Liver (tissue), 9 donors: ENCODE measurements around the gene RNPS1. TPM values are rescaled to one million over a fixed set of nuclear protein-coding genes. Genes with fewer than 3 reads are reported as not detected.

ENCODE experiments used
- DNase-seq: peaks from one replicate; pipeline ENCODE4 v3.0.0-alpha.2; 2017; ENCODE audit warnings: low spot score
- H3K27ac ChIP-seq, 2 donors: one replicate each; pipeline ENCODE4 v1.7.0; 2013; ENCODE audit warnings: inconsistent platforms in 2 of 2, low read length in 2 of 2, control low read depth in 1 of 2, low read depth in 1 of 2, mild to moderate bottlenecking in 1 of 2
- H3K27me3 ChIP-seq, 4 donors: one replicate each; pipeline versions ENCODE4 v1.6.1 to v1.7.0; 2013; ENCODE audit warnings: low read length in 3 of 4, inconsistent platforms in 1 of 4, mild to moderate bottlenecking in 1 of 4, moderate library complexity in 1 of 4; ENCODE audit not compliant: control insufficient read depth in 4 of 4, insufficient read depth in 4 of 4
- H3K36me3 ChIP-seq, 4 donors: one replicate each; pipeline versions ENCODE4 v1.6.1 to v1.7.0; 2013; ENCODE audit warnings: low read length in 3 of 4, mild to moderate bottlenecking in 3 of 4, low read depth in 1 of 4, moderate library complexity in 1 of 4; ENCODE audit not compliant: control insufficient read depth in 4 of 4, insufficient read depth in 3 of 4
- H3K4me1 ChIP-seq, 4 donors: one replicate each; pipeline versions ENCODE4 v1.6.1 to v1.7.0; 2013; ENCODE audit warnings: low read length in 3 of 4, mild to moderate bottlenecking in 3 of 4, moderate library complexity in 1 of 4; ENCODE audit not compliant: control insufficient read depth in 4 of 4, insufficient read depth in 4 of 4
- H3K4me3 ChIP-seq, 3 donors: one replicate each; pipeline versions ENCODE4 v1.6.1 to v1.7.0; 2013; ENCODE audit warnings: low read length in 3 of 3, control low read depth in 1 of 3, low read depth in 1 of 3, mild to moderate bottlenecking in 1 of 3
- H3K9ac ChIP-seq, 2 donors: one replicate each; pipeline ENCODE4 v1.7.0; 2013; ENCODE audit warnings: low read length in 2 of 2, mild to moderate bottlenecking in 2 of 2, moderate library complexity in 2 of 2, control low read depth in 1 of 2, low read depth in 1 of 2
- H3K9me3 ChIP-seq, 4 donors: one replicate each; pipeline versions ENCODE4 v1.6.1 to v1.7.0; 2013; ENCODE audit warnings: low read length in 3 of 4; ENCODE audit not compliant: control insufficient read depth in 4 of 4
- CTCF ChIP-seq: fragments of 150-350 bp; IDR thresholded peaks from 2 replicates; pipeline ENCODE4 v1.5.1; 2017; ENCODE audit warnings: improper control_type of control experiment, low read depth, low read length; ENCODE audit not compliant: missing input control
- EGR1 ChIP-seq, 2 donors: IDR thresholded peaks; 2 replicates each; pipeline ENCODE4 v1.6.1; 2016 to 2018; ENCODE audit warnings: antibody characterized with exemption in 2 of 2, low read depth in 2 of 2
- FOXA1 ChIP-seq: IDR thresholded peaks from 2 replicates; pipeline ENCODE4 v1.6.1; 2016; ENCODE audit warnings: antibody characterized with exemption
- FOXA2 ChIP-seq: IDR thresholded peaks from 2 replicates; pipeline ENCODE4 v1.6.1; 2016; ENCODE audit warnings: antibody characterized with exemption
- JUND ChIP-seq, 2 donors: IDR thresholded peaks; 2 replicates each; pipeline ENCODE4 v1.6.1; 2016; ENCODE audit warnings: antibody characterized with exemption in 2 of 2
- MAX ChIP-seq: IDR thresholded peaks from 2 replicates; pipeline ENCODE4 v1.6.1; 2016; ENCODE audit warnings: antibody characterized with exemption
- NR2F2 ChIP-seq: IDR thresholded peaks from 2 replicates; pipeline ENCODE4 v1.6.1; 2016; ENCODE audit warnings: antibody characterized with exemption
- RXRA ChIP-seq, 2 donors: IDR thresholded peaks; 2 replicates each; pipeline ENCODE4 v1.6.1; 2017 to 2018; ENCODE audit warnings: antibody characterized with exemption in 2 of 2, mild to moderate bottlenecking in 1 of 2
- SP1 ChIP-seq: IDR thresholded peaks from 2 replicates; pipeline ENCODE4 v1.6.1; 2018; ENCODE audit warnings: antibody characterized with exemption, mild to moderate bottlenecking
- TAF1 ChIP-seq: conservative IDR thresholded peaks from 2 replicates; pipeline ENCODE4 v1.6.1; 2016; ENCODE audit warnings: antibody characterized with exemption, mild to moderate bottlenecking
- YY1 ChIP-seq: IDR thresholded peaks from 2 replicates; pipeline ENCODE4 v1.6.1; 2016; ENCODE audit warnings: antibody characterized with exemption, mild to moderate bottlenecking
- WGBS: extraction: QIAGEN DNeasy Blood & Tissue Kit; methylation state at CpG from one replicate; pipeline ENCODE4 v1.1.7; 2013; 5-methylcytosine and 5-hydroxymethylcytosine counted together
- polyA plus RNA-seq, 2 donors: library from polyadenylated mRNA; stranded (reverse) in 1 of 2; unstranded in 1 of 2; fragments of 200-250 nt in 1 of 2; fragments of >200 nt in 1 of 2; fragmentation: Nextera tagmentation in 1 of 2; extraction: Ambion mirVana in 1 of 2; gene quantifications; one replicate each; pipeline versions ENCODE4 v1.2.1 to v1.2.3, GENCODE V29; 2013 to 2015
- total RNA-seq, 2 donors: library from RNA; depleted of rRNA; stranded (reverse); fragments of >200 nt; gene quantifications; one replicate each; pipeline ENCODE4 v1.2.3, GENCODE V29; 2014
- TF ChIP-seq, protein P1 (sequence below): IDR thresholded peaks from 2 replicates; pipeline ENCODE4 v1.6.1; 2016; ENCODE audit warnings: antibody characterized with exemption, mild to moderate bottlenecking
- donor health status: healthy.
- donor health status: healthy.
- donor health status: healthy.
- donor health status: healthy.
- donor health status: healthy.

Gene RNPS1
- total and polyA plus RNA-seq, 4 donors: 31.3 to 38.2 (median 36.7) TPM

DNA sequence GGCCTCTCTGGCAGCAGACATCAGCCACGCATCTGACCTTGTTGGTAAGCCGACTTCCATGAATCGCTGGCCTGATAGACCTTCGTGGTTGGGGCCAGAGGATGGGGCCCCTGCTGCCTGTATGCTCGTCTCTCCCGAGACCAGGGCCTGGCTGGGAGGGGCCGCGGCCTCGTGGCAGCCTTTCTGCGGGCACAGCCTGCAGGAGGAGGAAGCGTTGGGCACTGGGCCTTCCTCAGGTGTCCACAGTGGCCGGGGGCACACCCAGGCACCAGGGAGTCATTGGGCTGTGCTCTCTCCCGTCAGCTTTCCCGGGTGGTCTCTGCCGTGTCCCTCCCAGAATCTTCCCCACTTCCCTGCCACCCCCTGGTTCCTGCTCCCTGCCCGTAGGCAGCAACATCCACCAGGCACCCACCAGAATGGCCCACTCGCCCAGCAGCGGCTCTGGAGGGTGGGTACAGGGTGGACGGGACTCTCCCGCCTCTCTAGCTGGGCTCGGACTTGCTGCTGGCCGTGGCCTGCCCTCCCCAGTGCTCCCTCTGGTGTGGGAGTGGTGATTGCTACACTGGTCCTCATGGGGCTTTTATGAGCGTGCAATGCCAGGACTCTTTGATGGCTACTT, 38.2 kb downstream of the RNPS1 start:
- H3K4me1 ChIP-seq: peaks cover 5 to 23% (median 18%) of the 10 kb centered on the region in 4 donors
- no peak for DNase-seq
- 96% methylated on average over 23 of the region's 23 CpGs for WGBS
- H3K9me3 ChIP-seq: no peaks in the 10 kb centered on the region
- H3K27me3 ChIP-seq: no peaks in the 10 kb centered on the region
- no peak overlapping the region for H3K9ac ChIP-seq
- H3K36me3 ChIP-seq: peaks cover 0 to 55% (median 28%) of the 10 kb centered on the region in 4 donors
- TF ChIP-seq SP1 (no peak), CTCF (no peak), YY1 (no peak), JUND (IDR thresholded peaks at IDR 0.05) (no peak), MAX (no peak), NR2F2 (no peak), EGR1 (IDR thresholded peaks at IDR 0.05; ENCODE audit: low read depth in 2 of 2) (no peak), FOXA2 (no peak)
- H3K27ac ChIP-seq: no peak overlapping the region
- no peak overlapping the region for H3K4me3 ChIP-seq

DNA sequence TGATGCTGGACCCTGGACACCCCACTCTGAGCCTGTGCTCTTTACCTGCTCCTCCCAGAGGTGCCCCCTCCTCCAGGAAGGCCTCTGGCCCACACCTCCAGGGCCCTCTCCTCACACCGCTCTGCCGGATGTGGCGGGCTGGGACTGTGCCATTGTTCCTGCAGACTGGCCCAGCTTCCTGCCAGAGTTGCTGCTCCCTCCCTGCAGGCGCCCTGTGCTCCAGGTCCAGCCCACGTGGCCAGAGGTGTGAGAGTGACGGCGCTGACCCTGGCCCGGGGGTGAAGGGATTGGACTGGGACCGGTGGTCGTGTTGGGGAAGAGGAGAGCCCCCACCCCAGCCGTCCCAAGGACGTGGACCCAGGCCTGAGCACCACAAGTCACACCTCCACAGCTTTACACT, 38.8 kb downstream of the RNPS1 start:
- H3K36me3 ChIP-seq: peaks cover 0 to 51% (median 26%) of the 10 kb centered on the region in 4 donors

More for the DNA sequence above, 38.8 kb downstream of the RNPS1 start:
- Histone ChIP-seq H3K27ac (no peak overlapping the region), H3K4me1 (peaks cover 10 to 30% (median 24%) of the 10 kb centered on the region in 4 donors), H3K4me3 (no peak overlapping the region), H3K27me3 (no peaks in the 10 kb centered on the region), H3K9ac (no peak overlapping the region), H3K9me3 (no peaks in the 10 kb centered on the region)
- 90% methylated on average over 12 of the region's 12 CpGs for WGBS
- no peak for DNase-seq
- no peak for TF ChIP-seq FOXA1
- no peak for TF ChIP-seq FOXA2
- TF ChIP-seq JUND (IDR thresholded peaks at IDR 0.05): no peak
- TF ChIP-seq TAF1: no peak
- TF ChIP-seq, protein P1, sequence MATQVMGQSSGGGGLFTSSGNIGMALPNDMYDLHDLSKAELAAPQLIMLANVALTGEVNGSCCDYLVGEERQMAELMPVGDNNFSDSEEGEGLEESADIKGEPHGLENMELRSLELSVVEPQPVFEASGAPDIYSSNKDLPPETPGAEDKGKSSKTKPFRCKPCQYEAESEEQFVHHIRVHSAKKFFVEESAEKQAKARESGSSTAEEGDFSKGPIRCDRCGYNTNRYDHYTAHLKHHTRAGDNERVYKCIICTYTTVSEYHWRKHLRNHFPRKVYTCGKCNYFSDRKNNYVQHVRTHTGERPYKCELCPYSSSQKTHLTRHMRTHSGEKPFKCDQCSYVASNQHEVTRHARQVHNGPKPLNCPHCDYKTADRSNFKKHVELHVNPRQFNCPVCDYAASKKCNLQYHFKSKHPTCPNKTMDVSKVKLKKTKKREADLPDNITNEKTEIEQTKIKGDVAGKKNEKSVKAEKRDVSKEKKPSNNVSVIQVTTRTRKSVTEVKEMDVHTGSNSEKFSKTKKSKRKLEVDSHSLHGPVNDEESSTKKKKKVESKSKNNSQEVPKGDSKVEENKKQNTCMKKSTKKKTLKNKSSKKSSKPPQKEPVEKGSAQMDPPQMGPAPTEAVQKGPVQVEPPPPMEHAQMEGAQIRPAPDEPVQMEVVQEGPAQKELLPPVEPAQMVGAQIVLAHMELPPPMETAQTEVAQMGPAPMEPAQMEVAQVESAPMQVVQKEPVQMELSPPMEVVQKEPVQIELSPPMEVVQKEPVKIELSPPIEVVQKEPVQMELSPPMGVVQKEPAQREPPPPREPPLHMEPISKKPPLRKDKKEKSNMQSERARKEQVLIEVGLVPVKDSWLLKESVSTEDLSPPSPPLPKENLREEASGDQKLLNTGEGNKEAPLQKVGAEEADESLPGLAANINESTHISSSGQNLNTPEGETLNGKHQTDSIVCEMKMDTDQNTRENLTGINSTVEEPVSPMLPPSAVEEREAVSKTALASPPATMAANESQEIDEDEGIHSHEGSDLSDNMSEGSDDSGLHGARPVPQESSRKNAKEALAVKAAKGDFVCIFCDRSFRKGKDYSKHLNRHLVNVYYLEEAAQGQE: no peak
- no peak for TF ChIP-seq YY1
- no peak for TF ChIP-seq RXRA (IDR thresholded peaks at IDR 0.05)
